ENCODE results near the gene POU2AF2. TPM values are rescaled to one million over a fixed set of nuclear protein-coding genes. Genes with fewer than 3 reads are reported as not detected.

Gene POU2AF2
- polyA plus RNA-seq, 3 donors = not detected

GRCh38 chr11:111282562-111283075, 37.1 kb downstream of the POU2AF2 start:
- WGBS (ENCODE audit: insufficient coverage) = 63% methylated on average over 2 of the region's 3 CpGs
- TF ChIP-seq, protein P1, sequence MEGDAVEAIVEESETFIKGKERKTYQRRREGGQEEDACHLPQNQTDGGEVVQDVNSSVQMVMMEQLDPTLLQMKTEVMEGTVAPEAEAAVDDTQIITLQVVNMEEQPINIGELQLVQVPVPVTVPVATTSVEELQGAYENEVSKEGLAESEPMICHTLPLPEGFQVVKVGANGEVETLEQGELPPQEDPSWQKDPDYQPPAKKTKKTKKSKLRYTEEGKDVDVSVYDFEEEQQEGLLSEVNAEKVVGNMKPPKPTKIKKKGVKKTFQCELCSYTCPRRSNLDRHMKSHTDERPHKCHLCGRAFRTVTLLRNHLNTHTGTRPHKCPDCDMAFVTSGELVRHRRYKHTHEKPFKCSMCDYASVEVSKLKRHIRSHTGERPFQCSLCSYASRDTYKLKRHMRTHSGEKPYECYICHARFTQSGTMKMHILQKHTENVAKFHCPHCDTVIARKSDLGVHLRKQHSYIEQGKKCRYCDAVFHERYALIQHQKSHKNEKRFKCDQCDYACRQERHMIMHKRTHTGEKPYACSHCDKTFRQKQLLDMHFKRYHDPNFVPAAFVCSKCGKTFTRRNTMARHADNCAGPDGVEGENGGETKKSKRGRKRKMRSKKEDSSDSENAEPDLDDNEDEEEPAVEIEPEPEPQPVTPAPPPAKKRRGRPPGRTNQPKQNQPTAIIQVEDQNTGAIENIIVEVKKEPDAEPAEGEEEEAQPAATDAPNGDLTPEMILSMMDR (IDR thresholded peaks at IDR 0.05) = no peak
- Histone ChIP-seq H3K27ac (ENCODE audit: low read depth in 1 of 2, low read length in 2 of 2) (no peak overlapping the region), H2AFZ (ENCODE audit: insufficient read depth, low read depth, low read length, poor library complexity, severe bottlenecking) (no peak overlapping the region), H3K9ac (ENCODE audit: insufficient read depth, low read length, poor library complexity, severe bottlenecking) (no peak overlapping the region), H3K4me2 (replicated peaks; ENCODE audit: extremely low read depth, low read length, poor library complexity, severe bottlenecking) (no peak overlapping the region), H3K9me3 (replicated peaks in 1 of 2; ENCODE audit: control insufficient read depth in 1 of 2, insufficient read depth in 1 of 2, low read length in 2 of 2) (no peaks in the 10 kb centered on the region), H4K20me1 (ENCODE audit: insufficient read depth, low read length) (no peaks in the 10 kb centered on the region), H3K36me3 (replicated peaks in 1 of 2; ENCODE audit: control insufficient read depth in 1 of 2, insufficient read depth in 2 of 2, low read length in 2 of 2) (no peaks in the 10 kb centered on the region), H3K79me2 (ENCODE audit: insufficient read depth, low read length) (no peaks in the 10 kb centered on the region), H3K4me1 (ENCODE audit: control insufficient read depth in 1 of 2, insufficient read depth in 2 of 2, low read length in 2 of 2) (no peaks in the 10 kb centered on the region), H3K4me3 (replicated peaks in 1 of 3; ENCODE audit: low read depth in 2 of 3, low read length in 3 of 3) (no peak overlapping the region), H3K27me3 (ENCODE audit: control insufficient read depth in 2 of 2, insufficient read depth in 2 of 2, low read length in 2 of 2) (no peaks in the 10 kb centered on the region)
- no peak overlapping the region for H3K4me3 Mint-ChIP-seq
- peaks cover 5% of the 10 kb centered on the region for H3K4me1 Mint-ChIP-seq
- no peaks in the 10 kb centered on the region for H3K36me3 Mint-ChIP-seq
- no peak for DNase-seq
- intact Hi-C loops (cut with micrococcal nuclease) = loop anchor here (5.0 kb wide), 1 partner anchor 165 kb away; no protein-coding TSS in a partner anchor
- no peaks in the 10 kb centered on the region for H3K9me3 Mint-ChIP-seq
- no peak overlapping the region for H3K27ac Mint-ChIP-seq
- peaks cover 2 to 6% (median 2%) of the 10 kb centered on the region in 3 donors for H3K27me3 Mint-ChIP-seq (ENCODE audit: low read depth in 3 of 3)

DNA sequence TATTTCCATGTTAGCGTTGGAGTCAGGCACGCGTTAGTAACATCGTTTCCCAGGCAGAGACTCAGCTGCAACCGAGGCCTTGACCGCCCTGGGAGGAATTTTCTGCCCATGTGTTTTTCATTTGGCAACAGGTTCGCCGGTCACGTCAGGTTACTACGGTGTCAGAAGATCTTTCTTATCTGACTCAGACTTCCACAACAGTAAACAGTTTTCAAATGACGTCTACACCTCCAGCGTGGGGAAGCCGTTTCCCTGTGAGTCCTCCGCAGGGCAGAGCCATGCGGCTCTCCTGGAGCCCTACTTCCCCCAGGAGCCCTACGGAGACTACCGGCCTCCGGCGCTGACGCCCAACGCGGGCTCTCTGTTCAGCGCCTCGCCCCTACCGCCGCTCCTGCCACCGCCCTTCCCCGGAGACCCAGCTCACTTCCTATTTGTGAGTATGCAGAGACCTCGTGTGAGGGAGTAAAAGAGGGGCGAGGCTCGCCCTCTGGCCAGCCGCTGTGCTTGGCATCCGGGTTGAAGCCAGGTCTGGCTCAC, 38.5 kb downstream of the POU2AF2 start:
- Histone ChIP-seq H3K9me3 (replicated peaks in 1 of 2; ENCODE audit: control insufficient read depth in 1 of 2, insufficient read depth in 1 of 2, low read length in 2 of 2) (no peaks in the 10 kb centered on the region), H3K27me3 (ENCODE audit: control insufficient read depth in 2 of 2, insufficient read depth in 2 of 2, low read length in 2 of 2) (no peaks in the 10 kb centered on the region), H3K36me3 (replicated peaks in 1 of 2; ENCODE audit: control insufficient read depth in 1 of 2, insufficient read depth in 2 of 2, low read length in 2 of 2) (no peaks in the 10 kb centered on the region), H3K4me3 (replicated peaks in 1 of 3; ENCODE audit: low read depth in 2 of 3, low read length in 3 of 3) (no peak overlapping the region), H3K4me2 (replicated peaks; ENCODE audit: extremely low read depth, low read length, poor library complexity, severe bottlenecking) (no peak overlapping the region), H3K27ac (ENCODE audit: low read depth in 1 of 2, low read length in 2 of 2) (no peak overlapping the region), H3K79me2 (ENCODE audit: insufficient read depth, low read length) (no peaks in the 10 kb centered on the region), H4K20me1 (ENCODE audit: insufficient read depth, low read length) (no peaks in the 10 kb centered on the region), H3K4me1 (ENCODE audit: control insufficient read depth in 1 of 2, insufficient read depth in 2 of 2, low read length in 2 of 2) (no peaks in the 10 kb centered on the region), H2AFZ (ENCODE audit: insufficient read depth, low read depth, low read length, poor library complexity, severe bottlenecking) (peak overlapping the region; percentile 51), H3K9ac (ENCODE audit: insufficient read depth, low read length, poor library complexity, severe bottlenecking) (no peak overlapping the region)
- TF ChIP-seq, protein P1 (IDR thresholded peaks at IDR 0.05) = no peak
- WGBS (ENCODE audit: insufficient coverage) = 73% methylated on average over 31 of the region's 33 CpGs
- H3K36me3 Mint-ChIP-seq = no peaks in the 10 kb centered on the region
- H3K27ac Mint-ChIP-seq = no peak overlapping the region
- no peak for DNase-seq
- no peaks in the 10 kb centered on the region for H3K9me3 Mint-ChIP-seq
- peak overlapping the region; percentile 30 to 59 for H3K4me3 Mint-ChIP-seq
- peaks cover 5% of the 10 kb centered on the region for H3K4me1 Mint-ChIP-seq
- intact Hi-C loops (cut with micrococcal nuclease) = loop anchor here (5.0 kb wide), 1 partner anchor 163 kb away; no protein-coding TSS in a partner anchor
- H3K27me3 Mint-ChIP-seq (ENCODE audit: low read depth in 3 of 3) = peaks cover under 1 to 6% (median 2%) of the 10 kb centered on the region in 3 donors

Measured in CD14-positive monocyte (primary cell).